Omental fat pad (tissue), 4 donors: ENCODE measurements around the gene ZCCHC2. TPM values are rescaled to one million over a fixed set of nuclear protein-coding genes. Genes with fewer than 3 reads are reported as not detected.
A peak's percentile ranks its signal among the peaks of the same experiment; 100 is the strongest.

Experiments used
- ATAC-seq: fragments of 150-250 bp; one replicate; pipeline ENCODE4 v1.9.1; 2016; ENCODE audit warnings: mild to moderate bottlenecking, moderate library complexity; ENCODE audit not compliant: low FRiP score
- DNase-seq: peaks from one replicate; pipeline ENCODE4 v3.0.0-alpha.2; 2019; ENCODE audit warnings: low spot score
- CTCF ChIP-seq, 3 donors: fragments of 450-650 bp; IDR thresholded peaks; one replicate each; pipeline ENCODE4 v1.5.1; 2016 to 2017; ENCODE audit warnings: antibody characterized with exemption in 3 of 3, mild to moderate bottlenecking in 3 of 3, moderate library complexity in 2 of 3
- total RNA-seq, 4 donors: library from RNA; depleted of rRNA; stranded (reverse); fragments of >200 nt; gene quantifications; one replicate each; pipeline ENCODE4 v1.1.0, GENCODE V29; 2016

Gene ZCCHC2
- total RNA-seq, 4 donors from 2014 or later = 22.1 to 37.1 (median 30.7) TPM

- TF ChIP-seq CTCF (IDR thresholded peaks at IDR 0.05) = no peak
- DNase-seq (no peak), ATAC-seq (peak; percentile 28)
Measured at GRCh38 chr18:62611453-62612288, 88.8 kb downstream of the ZCCHC2 start.

GRCh38 chr18:62612289-62612645 is 89.4 kb downstream of the ZCCHC2 start:
- no peak for TF ChIP-seq CTCF (IDR thresholded peaks at IDR 0.05)
- ATAC-seq = no peak
- DNase-seq = no peak

GRCh38 chr18:62612776-62613175 is 90.0 kb downstream of the ZCCHC2 start:
- TF ChIP-seq CTCF (IDR thresholded peaks at IDR 0.05) = no peak
- no peak for ATAC-seq
- DNase-seq = no peak

GRCh38 chr18:62614494-62614893 is 91.7 kb downstream of the ZCCHC2 start:
- no peak for ATAC-seq
- TF ChIP-seq CTCF (IDR thresholded peaks at IDR 0.05) = no peak
- no peak for DNase-seq

- TF ChIP-seq CTCF (IDR thresholded peaks at IDR 0.05) = no peak
- DNase-seq (no peak), ATAC-seq (no peak)
Measured at GRCh38 chr18:62616331-62616805, 93.5 kb downstream of the ZCCHC2 start.

GRCh38 chr18:62617793-62618591 is 95.2 kb downstream of the ZCCHC2 start:
- TF ChIP-seq CTCF (IDR thresholded peaks at IDR 0.05) = no peak
- DNase-seq (no peak), ATAC-seq (no peak)
